Transverse colon (tissue), 4 donors: Measurements from ENCODE around the gene TRAF3. TPM values are rescaled to one million over a fixed set of nuclear protein-coding genes. Genes with fewer than 3 reads are reported as not detected.

Experiments
- DNase-seq: peaks from one replicate; pipeline ENCODE4 v3.0.0-alpha.2; 2019
- H3K27ac ChIP-seq, 4 donors: fragments of 200-600 bp; sonication (generic); 2 replicates each; pipeline ENCODE4 v1.5.1; 2016 to 2018; ENCODE audit warnings: inconsistent platforms in 4 of 4
- H3K27me3 ChIP-seq: fragments of 200-600 bp; sonication (generic); 2 replicates; pipeline ENCODE4 v1.5.1; 2017; ENCODE audit warnings: inconsistent platforms
- H3K36me3 ChIP-seq, 4 donors: fragments of 200-600 bp; sonication (generic); 2 replicates each; pipeline ENCODE4 v1.5.1; 2017 to 2019; ENCODE audit warnings: inconsistent platforms in 4 of 4
- H3K4me1 ChIP-seq, 4 donors: fragments of 200-600 bp; sonication (generic); 2 replicates each; pipeline ENCODE4 v1.5.1; 2017 to 2020; ENCODE audit warnings: inconsistent platforms in 4 of 4
- H3K4me3 ChIP-seq, 4 donors: fragments of 200-600 bp; sonication (generic); 1 replicate in 1 of 4; 2 replicates in 3 of 4; pipeline versions ENCODE4 v1.5.1 to v1.6.1; 2017 to 2019; ENCODE audit warnings: inconsistent platforms in 4 of 4
- H3K9me3 ChIP-seq, 2 donors: fragments of 200-600 bp; sonication (generic); 2 replicates each; pipeline ENCODE4 v1.5.1; 2017 to 2019; ENCODE audit warnings: inconsistent platforms in 2 of 2
- EP300 ChIP-seq: sonication (generic); formaldehyde crosslinking; IDR thresholded peaks from one replicate; pipeline ENCODE4 v1.6.1; 2017; ENCODE audit warnings: antibody characterized with exemption, low read depth
- POLR2A ChIP-seq: fragments of 450-650 bp; IDR thresholded peaks from one replicate; pipeline ENCODE4 v1.6.1; 2016; ENCODE audit warnings: antibody characterized with exemption, mild to moderate bottlenecking, moderate library complexity
- POLR2AphosphoS5 ChIP-seq, 3 donors: sonication (generic); formaldehyde crosslinking; IDR thresholded peaks; one replicate each; pipeline ENCODE4 v1.6.1; 2016; ENCODE audit warnings: antibody characterized with exemption in 3 of 3
- WGBS, 2 donors: methylation state at CpG; one replicate each; pipeline ENCODE4 v1.1.5; 2018; ENCODE audit warnings: low coverage in 1 of 2; 5-methylcytosine and 5-hydroxymethylcytosine counted together
- in situ Hi-C, 4 donors: fragments of 200-750 bp; cut with MboI; loops; one replicate each; pipeline versions ENCODE4 v1.15.0 to v1.15.1; 2017; ENCODE audit warnings: low sequenced_read_pairs in 3 of 4, low pct_ligation_motif_present in 1 of 4, low pct_unique_long_range_greater_than_20kb in 1 of 4
- intact Hi-C: fragments of 100-400 bp; cut with DNase I; formaldehyde crosslinking; loops from one replicate; pipeline ENCODE4 v1.15.1; 2023; ENCODE audit warnings: low total_unique reads
- total RNA-seq, 4 donors: library from RNA; depleted of rRNA; stranded (reverse); fragments of >200 nt; gene quantifications; one replicate each; pipeline ENCODE4 v1.1.0, GENCODE V29; 2016
- TF ChIP-seq, protein P1 (sequence below), 5 experiments: fragments of 200-600 bp in 3 of 5; fragments of 450-650 bp in 2 of 5; sonication (generic) in 3 of 5; IDR thresholded peaks; 1 replicate in 2 of 5; 2 replicates in 3 of 5; pipeline ENCODE4 v1.5.1; 2016 to 2017; ENCODE audit warnings: antibody characterized with exemption in 5 of 5, inconsistent platforms in 3 of 5, mild to moderate bottlenecking in 2 of 5, moderate library complexity in 1 of 5

TRAF3 gene
- total RNA-seq, 4 donors from 2014 or later, result 18.7 to 28.9 (median 25.0) TPM

- Histone ChIP-seq H3K27ac (peak overlapping the region; percentile 57 to 83 (median 66)), H3K4me1 (peaks cover 0 to 31% (median 20%) of the 10 kb centered on the region in 4 donors), H3K36me3 (no peaks in the 10 kb centered on the region), H3K4me3 (peak overlapping the region; percentile 5 to 54 (median 36)), H3K27me3 (peaks cover 36% of the 10 kb centered on the region), H3K9me3 (no peaks in the 10 kb centered on the region)
- 14% methylated on average over 49 of the region's 53 CpGs; no CpG with 5 or more reads in 1 of the 2 donors for WGBS, 2 donors
- in situ Hi-C loops, result loop anchor here in 3 of 4 donors (25.0 kb wide), 2 partner anchors 161 to 236 kb away; no protein-coding TSS in a partner anchor
- TF ChIP-seq, protein P1, sequence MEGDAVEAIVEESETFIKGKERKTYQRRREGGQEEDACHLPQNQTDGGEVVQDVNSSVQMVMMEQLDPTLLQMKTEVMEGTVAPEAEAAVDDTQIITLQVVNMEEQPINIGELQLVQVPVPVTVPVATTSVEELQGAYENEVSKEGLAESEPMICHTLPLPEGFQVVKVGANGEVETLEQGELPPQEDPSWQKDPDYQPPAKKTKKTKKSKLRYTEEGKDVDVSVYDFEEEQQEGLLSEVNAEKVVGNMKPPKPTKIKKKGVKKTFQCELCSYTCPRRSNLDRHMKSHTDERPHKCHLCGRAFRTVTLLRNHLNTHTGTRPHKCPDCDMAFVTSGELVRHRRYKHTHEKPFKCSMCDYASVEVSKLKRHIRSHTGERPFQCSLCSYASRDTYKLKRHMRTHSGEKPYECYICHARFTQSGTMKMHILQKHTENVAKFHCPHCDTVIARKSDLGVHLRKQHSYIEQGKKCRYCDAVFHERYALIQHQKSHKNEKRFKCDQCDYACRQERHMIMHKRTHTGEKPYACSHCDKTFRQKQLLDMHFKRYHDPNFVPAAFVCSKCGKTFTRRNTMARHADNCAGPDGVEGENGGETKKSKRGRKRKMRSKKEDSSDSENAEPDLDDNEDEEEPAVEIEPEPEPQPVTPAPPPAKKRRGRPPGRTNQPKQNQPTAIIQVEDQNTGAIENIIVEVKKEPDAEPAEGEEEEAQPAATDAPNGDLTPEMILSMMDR (IDR thresholded peaks at IDR 0.05), result no peak
- TF ChIP-seq EP300, result no peak
- TF ChIP-seq POLR2AphosphoS5 (IDR thresholded peaks at IDR 0.05), result no peak
- no peak for TF ChIP-seq POLR2A
- intact Hi-C loops, result no loop called here
- peak; percentile 36 for DNase-seq
These were observed 146.1 kb downstream of the TRAF3 start for GRCh38 chr14:102923201-102923924.

DNA sequence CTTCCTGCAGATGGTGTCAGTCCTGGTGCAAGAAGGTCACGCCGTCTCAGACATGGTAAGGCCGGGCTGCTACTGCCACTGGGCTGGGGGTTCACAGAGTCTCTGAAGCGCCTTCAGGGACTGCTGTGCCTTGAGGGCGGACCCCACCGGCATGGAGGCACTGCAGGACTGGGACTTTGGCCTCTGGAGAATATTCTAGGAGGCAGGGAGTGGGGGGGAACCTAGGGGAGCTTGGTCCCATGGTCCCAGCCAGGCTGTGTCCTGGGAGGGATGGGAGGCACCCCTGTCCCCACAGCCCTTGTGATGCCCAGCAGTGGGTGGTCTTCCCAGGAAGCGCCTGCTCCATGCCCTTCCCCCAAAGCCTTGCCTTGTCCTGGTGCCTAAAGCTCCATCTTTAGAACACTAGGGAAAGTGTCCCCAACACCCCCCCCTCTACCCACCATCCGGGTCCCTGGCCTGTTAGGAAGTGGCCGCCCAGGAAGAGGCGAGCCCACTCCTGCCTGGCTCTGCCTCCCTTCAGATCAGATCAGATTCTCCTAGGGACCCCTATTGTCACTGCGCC is 146.8 kb downstream of the TRAF3 start:
- H3K9me3 ChIP-seq, result no peaks in the 10 kb centered on the region
- DNase-seq, result peak; percentile 29
- H3K4me1 ChIP-seq, result peaks cover 0 to 37% (median 26%) of the 10 kb centered on the region in 4 donors
- WGBS, 2 donors, result 82% methylated on average over 5 of the region's 11 CpGs; no CpG with 5 or more reads in 1 of the 2 donors
- in situ Hi-C loops, result loop anchor here in 3 of 4 donors (25.0 kb wide), 2 partner anchors 162 to 237 kb away; no protein-coding TSS in a partner anchor
- intact Hi-C loops, result no loop called here
- peak overlapping the region in 3 of 4 donors; percentile 25 to 54 (median 46) for H3K4me3 ChIP-seq
- peak overlapping the region in 3 of 4 donors; percentile 63 to 83 (median 68) for H3K27ac ChIP-seq
- peaks cover 43% of the 10 kb centered on the region for H3K27me3 ChIP-seq
- TF ChIP-seq POLR2A (no peak), POLR2AphosphoS5 (IDR thresholded peaks at IDR 0.05) (no peak), EP300 (no peak)
- no peaks in the 10 kb centered on the region for H3K36me3 ChIP-seq

DNA sequence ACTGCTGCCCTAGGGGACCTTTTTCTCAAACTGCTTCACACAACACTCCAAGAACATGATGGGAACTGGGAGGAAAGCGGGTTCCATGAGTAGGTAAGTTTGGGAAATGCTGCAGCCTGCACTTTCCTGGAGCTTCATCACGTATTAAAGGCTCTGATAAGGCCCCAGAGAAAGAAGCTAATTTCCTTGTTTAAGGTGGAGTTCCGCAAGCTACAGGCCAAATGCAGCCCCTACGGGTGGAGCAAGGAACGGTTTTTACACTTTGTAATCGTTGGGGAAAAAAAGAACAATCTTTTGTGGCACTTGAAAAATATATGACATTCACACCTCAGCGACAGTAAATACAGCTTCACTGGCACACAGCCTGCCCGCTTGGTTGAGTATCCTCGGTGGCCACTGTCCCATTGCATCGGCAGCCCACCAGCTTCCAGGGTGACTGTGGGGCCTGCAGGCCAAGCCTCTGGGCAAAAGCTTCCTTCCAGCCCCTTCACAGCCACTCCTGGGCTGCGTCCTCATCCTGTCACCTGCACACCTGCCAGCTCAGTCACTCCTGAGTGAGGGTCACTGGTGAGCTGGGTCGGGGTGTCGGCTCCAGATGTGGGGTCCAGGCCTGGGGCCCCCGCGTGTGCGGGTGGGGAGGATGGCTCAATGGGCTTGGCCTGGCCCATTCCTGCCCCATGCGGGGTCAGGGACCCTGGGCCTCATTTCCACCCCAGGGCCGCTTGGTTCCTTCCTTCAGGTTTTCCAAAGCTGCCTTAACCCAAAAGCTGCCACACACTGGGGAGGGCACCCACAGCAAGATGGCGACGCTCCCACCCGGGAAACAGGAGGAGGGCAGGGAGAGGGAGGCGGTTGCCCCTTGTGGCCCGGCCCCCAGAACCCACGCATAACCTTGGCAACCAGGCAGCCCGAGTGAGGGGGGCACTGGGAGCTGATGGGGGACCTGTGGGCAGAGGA is 147.7 kb downstream of the TRAF3 start:
- intact Hi-C loops (no loop called here), in situ Hi-C loops (loop anchor here in 3 of 4 donors (25.0 kb wide), 2 partner anchors 163 to 238 kb away; no protein-coding TSS in a partner anchor)
- no peaks in the 10 kb centered on the region for H3K36me3 ChIP-seq
- 45 to 86% methylated on average over 4 to 22 of the region's 25 CpGs for WGBS, 2 donors
- no peak overlapping the region for H3K4me3 ChIP-seq
- H3K9me3 ChIP-seq, result no peaks in the 10 kb centered on the region
- no peak for DNase-seq
- TF ChIP-seq POLR2A (no peak), POLR2AphosphoS5 (IDR thresholded peaks at IDR 0.05) (no peak), EP300 (no peak)
- TF ChIP-seq, protein P1 (IDR thresholded peaks at IDR 0.05), result no peak
- H3K27ac ChIP-seq, result no peak overlapping the region
- peaks cover 52% of the 10 kb centered on the region for H3K27me3 ChIP-seq
- H3K4me1 ChIP-seq, result peaks cover 6 to 46% (median 35%) of the 10 kb centered on the region in 4 donors

DNA sequence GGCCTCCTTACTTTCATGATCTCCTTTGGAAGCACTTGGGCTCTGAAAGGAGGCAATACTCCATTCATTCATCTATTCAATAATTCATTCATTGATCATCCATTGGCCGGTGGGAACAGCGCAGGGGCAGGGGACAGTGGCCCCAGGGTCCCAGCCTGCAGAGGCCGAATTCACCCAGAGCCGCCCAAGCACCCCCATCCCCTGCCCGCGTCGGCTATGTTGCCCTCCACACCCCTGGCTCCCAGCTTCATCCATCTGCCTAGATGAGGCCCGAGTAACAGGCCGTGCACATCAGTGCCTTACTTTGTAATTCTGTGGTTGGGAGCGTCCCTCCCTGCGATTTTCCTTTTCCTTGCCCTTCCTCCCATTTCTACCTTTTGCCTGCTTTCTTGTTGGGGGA is 148.4 kb downstream of the TRAF3 start:
- Histone ChIP-seq H3K4me3 (no peak overlapping the region), H3K9me3 (no peaks in the 10 kb centered on the region), H3K27ac (no peak overlapping the region), H3K36me3 (no peaks in the 10 kb centered on the region), H3K27me3 (peaks cover 59% of the 10 kb centered on the region), H3K4me1 (peaks cover 6 to 54% (median 40%) of the 10 kb centered on the region in 4 donors)
- in situ Hi-C loops (no loop called here), intact Hi-C loops (no loop called here)
- WGBS, 2 donors, result 86% methylated on average over 11 of the region's 11 CpGs; no CpG with 5 or more reads in 1 of the 2 donors
- TF ChIP-seq POLR2A, result no peak
- TF ChIP-seq EP300, result no peak
- no peak for TF ChIP-seq POLR2AphosphoS5 (IDR thresholded peaks at IDR 0.05)
- TF ChIP-seq, protein P1 (IDR thresholded peaks at IDR 0.05), result no peak
- no peak for DNase-seq
